K562 (cell line): ENCODE measurements around the gene FBN3. TPM values are rescaled to one million over a fixed set of nuclear protein-coding genes. Genes with fewer than 3 reads are reported as not detected.

Experiments
- ARID2 ChIP-seq: fragments of 450-650 bp; IDR thresholded peaks from 2 replicates; pipeline ENCODE4 v1.6.1; 2017; ENCODE audit warnings: antibody characterized with exemption, mild to moderate bottlenecking
- CBX5 ChIP-seq: IDR thresholded peaks from 2 replicates; pipeline ENCODE4 v1.6.1; 2014; ENCODE audit warnings: low read depth, borderline replicate concordance
- ETS2 ChIP-seq: IDR thresholded peaks from 2 replicates; pipeline ENCODE4 v1.6.1; 2016; ENCODE audit warnings: borderline replicate concordance, missing genetic modification characterization, mild to moderate bottlenecking, moderate library complexity, missing compliant biosample characterization; ENCODE audit not compliant: poor library complexity, severe bottlenecking
- GATAD2B ChIP-seq: fragments of 450-650 bp; IDR thresholded peaks from 2 replicates; pipeline ENCODE4 v1.6.1; 2017; ENCODE audit warnings: mild to moderate bottlenecking, borderline replicate concordance
- HLTF ChIP-seq: fragments of 450-650 bp; IDR thresholded peaks from 2 replicates; pipeline ENCODE4 v1.6.1; 2016
- HNRNPH1 ChIP-seq: fragments of 200-400 bp; formaldehyde crosslinking; optimal IDR thresholded peaks from 2 replicates; pipeline ENCODE3; 2017; ENCODE audit warnings: low read depth, mild to moderate bottlenecking, low read length, moderate library complexity
- JUN ChIP-seq, 2 experiments: sonication (generic) in 1 of 2; formaldehyde crosslinking in 1 of 2; IDR thresholded peaks; 2 replicates each; pipeline versions ENCODE4 v1.6.1 to v1.8.0; 2012 to 2022; ENCODE audit warnings: borderline replicate concordance in 2 of 2, mild to moderate bottlenecking in 2 of 2, improper control_type of control experiment in 1 of 2, low read depth in 1 of 2, low read length in 1 of 2, missing genetic modification reagents in 1 of 2
- L3MBTL2 ChIP-seq: fragments of 450-650 bp; IDR thresholded peaks from 2 replicates; pipeline ENCODE4 v1.6.1; 2016; ENCODE audit warnings: mild to moderate bottlenecking, moderate library complexity
- NBN ChIP-seq: fragments of 450-650 bp; IDR thresholded peaks from 2 replicates; pipeline ENCODE4 v1.6.1; 2016; ENCODE audit warnings: low read depth, mild to moderate bottlenecking
- PRMT5 ChIP-seq: sonication (generic); formaldehyde crosslinking; IDR thresholded peaks from 2 replicates; pipeline ENCODE4 v1.5.0; 2020; ENCODE audit warnings: missing genetic modification reagents
- RHOXF2B ChIP-seq: fragments of 250-450 bp; sonication (Bioruptor Pico); conservative IDR thresholded peaks from 2 replicates; pipeline ENCODE4 v1.5.1; 2021
- SAFB2 ChIP-seq: fragments of 200-400 bp; formaldehyde crosslinking; IDR thresholded peaks from 2 replicates; pipeline ENCODE4 v1.6.1; 2018; ENCODE audit warnings: borderline replicate concordance, low read length, low read depth, moderate library complexity; ENCODE audit not compliant: severe bottlenecking
- SMAD1 ChIP-seq: fragments of 150-350 bp; IDR thresholded peaks from 2 replicates; pipeline ENCODE4 v1.6.1; 2014; ENCODE audit warnings: low read length, low read depth; ENCODE audit not compliant: partially characterized antibody
- SNIP1 ChIP-seq: fragments of 450-650 bp; IDR thresholded peaks from 2 replicates; pipeline ENCODE4 v1.7.1; 2017; ENCODE audit warnings: low read depth, mild to moderate bottlenecking
- SRF ChIP-seq, 2 experiments: fragments of 250-450, 450-650 bp in 1 of 2; sonication (Bioruptor Pico) in 1 of 2; sonication (generic) in 1 of 2; formaldehyde crosslinking; IDR thresholded peaks; 2 replicates each; pipeline versions ENCODE4 v1.5.0 to v1.5.1; 2020 to 2022; ENCODE audit warnings: mild to moderate bottlenecking in 1 of 2, missing genetic modification reagents in 1 of 2
- TGIF2 ChIP-seq: sonication (generic); formaldehyde crosslinking; IDR thresholded peaks from 2 replicates; pipeline ENCODE4 v1.8.1; 2022; ENCODE audit warnings: mild to moderate bottlenecking, missing genetic modification reagents, moderate library complexity
- ZNF778 ChIP-seq: fragments of 450-650 bp; formaldehyde crosslinking; IDR thresholded peaks from 2 replicates; pipeline ENCODE4 v1.4.0; 2020; ENCODE audit warnings: mild to moderate bottlenecking, moderate library complexity
- polyA plus RNA-seq, 8 experiments: library from polyadenylated mRNA; depleted of rRNA in 4 of 8; stranded (reverse) in 5 of 8; unstranded in 3 of 8; fragments of >200 nt; fragmentation: Nextera tagmentation in 2 of 8; fragmentation: Illumina TruSeq in 1 of 8; extraction: Ambion mirVana in 2 of 8; extraction: Trizol in 1 of 8; gene quantifications; 2 replicates each; pipeline versions ENCODE4 v1.2.1 to v1.2.3, GENCODE V29; 2011 to 2014; ENCODE audit warnings: inconsistent platforms in 1 of 8, missing spikeins in 1 of 8
- total RNA-seq, 7 experiments: library from RNA; depleted of rRNA in 6 of 7; stranded (reverse); fragments of >200 nt in 6 of 7; fragmentation: Illumina TruSeq in 2 of 7; extraction: Trizol in 2 of 7; gene quantifications; 2 replicates each; pipeline versions ENCODE4 v1.2.1 to v1.2.3, GENCODE V29; 2011 to 2021; ENCODE audit warnings: low replicate concordance in 1 of 7
- TF ChIP-seq, protein P1 (sequence below): fragments of 250-450 bp; sonication (Bioruptor Pico); IDR thresholded peaks from 2 replicates; pipeline ENCODE4 v1.8.0; 2021; ENCODE audit warnings: borderline replicate concordance, mild to moderate bottlenecking, moderate library complexity; ENCODE audit not compliant: poor library complexity, severe bottlenecking
- TF ChIP-seq, protein P2 (sequence below): fragments of 250-450 bp; sonication (Bioruptor Pico); IDR thresholded peaks from 2 replicates; pipeline ENCODE4 v1.4.0; 2020; ENCODE audit warnings: mild to moderate bottlenecking
- TF ChIP-seq, protein P3 (sequence below): sonication (generic); formaldehyde crosslinking; IDR thresholded peaks from 2 replicates; pipeline ENCODE4 v1.8.0; 2022; ENCODE audit warnings: missing genetic modification reagents, mild to moderate bottlenecking, borderline replicate concordance
- TF ChIP-seq, protein P4 (sequence below): fragments of 450-650 bp; IDR thresholded peaks from 2 replicates; pipeline ENCODE4 v1.6.1; 2017; ENCODE audit warnings: mild to moderate bottlenecking, moderate library complexity
- TF ChIP-seq, protein P5 (sequence below): fragments of 250-450 bp; sonication (Bioruptor Pico); IDR thresholded peaks from 2 replicates; pipeline ENCODE4 v1.4.0; 2020; ENCODE audit warnings: borderline replicate concordance

The FBN3 gene
- total and polyA plus RNA-seq, 9 of the 15 experiments (the other 6 are each of a cell fraction or from before 2014, with no cell fraction given): under 0.01 to 0.29 (median 0.01) TPM; not detected in 4

DNA sequence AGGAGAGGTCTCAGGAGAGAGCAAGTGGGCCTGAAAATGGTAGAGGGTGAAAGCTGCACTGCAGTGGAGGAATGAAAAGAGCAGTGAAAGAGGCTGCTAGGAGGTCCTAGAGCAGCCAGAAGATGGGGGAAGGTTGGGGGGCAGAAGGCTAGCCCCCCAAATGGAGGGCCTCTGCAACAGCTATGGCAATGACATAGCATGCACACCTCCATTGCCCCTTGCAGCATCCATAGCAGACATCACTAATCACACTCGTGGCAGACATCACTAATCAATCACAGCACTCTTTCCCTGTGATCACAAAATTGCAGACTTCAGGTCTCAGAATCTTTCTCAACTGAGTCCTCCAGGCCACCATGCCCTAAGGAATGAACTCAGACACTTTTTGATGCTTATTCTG lies 74.9 kb downstream of the FBN3 start (continued):
- TF ChIP-seq, protein P1, sequence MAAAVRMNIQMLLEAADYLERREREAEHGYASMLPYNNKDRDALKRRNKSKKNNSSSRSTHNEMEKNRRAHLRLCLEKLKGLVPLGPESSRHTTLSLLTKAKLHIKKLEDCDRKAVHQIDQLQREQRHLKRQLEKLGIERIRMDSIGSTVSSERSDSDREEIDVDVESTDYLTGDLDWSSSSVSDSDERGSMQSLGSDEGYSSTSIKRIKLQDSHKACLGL (CRISPR knock-in tag): no peak
- TF ChIP-seq, protein P2, sequence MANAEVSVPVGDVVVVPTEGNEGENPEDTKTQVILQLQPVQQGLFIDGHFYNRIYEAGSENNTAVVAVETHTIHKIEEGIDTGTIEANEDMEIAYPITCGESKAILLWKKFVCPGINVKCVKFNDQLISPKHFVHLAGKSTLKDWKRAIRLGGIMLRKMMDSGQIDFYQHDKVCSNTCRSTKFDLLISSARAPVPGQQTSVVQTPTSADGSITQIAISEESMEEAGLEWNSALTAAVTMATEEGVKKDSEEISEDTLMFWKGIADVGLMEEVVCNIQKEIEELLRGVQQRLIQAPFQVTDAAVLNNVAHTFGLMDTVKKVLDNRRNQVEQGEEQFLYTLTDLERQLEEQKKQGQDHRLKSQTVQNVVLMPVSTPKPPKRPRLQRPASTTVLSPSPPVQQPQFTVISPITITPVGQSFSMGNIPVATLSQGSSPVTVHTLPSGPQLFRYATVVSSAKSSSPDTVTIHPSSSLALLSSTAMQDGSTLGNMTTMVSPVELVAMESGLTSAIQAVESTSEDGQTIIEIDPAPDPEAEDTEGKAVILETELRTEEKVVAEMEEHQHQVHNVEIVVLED: no peak
- TF ChIP-seq ETS2 (tag) (no peak), CBX5 (peak; percentile 69; the same call in 1 of the 2 replicates), GATAD2B (no peak), JUN (IDR thresholded peaks at IDR 0.05; ENCODE audit: borderline replicate concordance, low read depth, low read length) (peak; percentile 50; the same call in 1 of the 2 replicates), JUN (CRISPR knock-in tag; IDR thresholded peaks at IDR 0.05; ENCODE audit: borderline replicate concordance) (no peak), HNRNPH1 (no peak), L3MBTL2 (peak; percentile 43; the same call in 1 of the 2 replicates), SRF (CRISPR knock-in tag; IDR thresholded peaks at IDR 0.05) (no peak), SAFB2 (no peak), ZNF778 (CRISPR knock-in tag) (no peak), TGIF2 (no peak), PRMT5 (CRISPR knock-in tag) (no peak), ARID2 (no peak), RHOXF2B (CRISPR knock-in tag) (no peak), SMAD1 (no peak), HLTF (peak; percentile 99), NBN (no peak), SNIP1 (no peak)
- TF ChIP-seq, protein P3, sequence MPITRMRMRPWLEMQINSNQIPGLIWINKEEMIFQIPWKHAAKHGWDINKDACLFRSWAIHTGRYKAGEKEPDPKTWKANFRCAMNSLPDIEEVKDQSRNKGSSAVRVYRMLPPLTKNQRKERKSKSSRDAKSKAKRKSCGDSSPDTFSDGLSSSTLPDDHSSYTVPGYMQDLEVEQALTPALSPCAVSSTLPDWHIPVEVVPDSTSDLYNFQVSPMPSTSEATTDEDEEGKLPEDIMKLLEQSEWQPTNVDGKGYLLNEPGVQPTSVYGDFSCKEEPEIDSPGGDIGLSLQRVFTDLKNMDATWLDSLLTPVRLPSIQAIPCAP (CRISPR knock-in tag): no peak
- TF ChIP-seq, protein P4, sequence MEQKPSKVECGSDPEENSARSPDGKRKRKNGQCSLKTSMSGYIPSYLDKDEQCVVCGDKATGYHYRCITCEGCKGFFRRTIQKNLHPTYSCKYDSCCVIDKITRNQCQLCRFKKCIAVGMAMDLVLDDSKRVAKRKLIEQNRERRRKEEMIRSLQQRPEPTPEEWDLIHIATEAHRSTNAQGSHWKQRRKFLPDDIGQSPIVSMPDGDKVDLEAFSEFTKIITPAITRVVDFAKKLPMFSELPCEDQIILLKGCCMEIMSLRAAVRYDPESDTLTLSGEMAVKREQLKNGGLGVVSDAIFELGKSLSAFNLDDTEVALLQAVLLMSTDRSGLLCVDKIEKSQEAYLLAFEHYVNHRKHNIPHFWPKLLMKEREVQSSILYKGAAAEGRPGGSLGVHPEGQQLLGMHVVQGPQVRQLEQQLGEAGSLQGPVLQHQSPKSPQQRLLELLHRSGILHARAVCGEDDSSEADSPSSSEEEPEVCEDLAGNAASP: no peak
- TF ChIP-seq, protein P5, sequence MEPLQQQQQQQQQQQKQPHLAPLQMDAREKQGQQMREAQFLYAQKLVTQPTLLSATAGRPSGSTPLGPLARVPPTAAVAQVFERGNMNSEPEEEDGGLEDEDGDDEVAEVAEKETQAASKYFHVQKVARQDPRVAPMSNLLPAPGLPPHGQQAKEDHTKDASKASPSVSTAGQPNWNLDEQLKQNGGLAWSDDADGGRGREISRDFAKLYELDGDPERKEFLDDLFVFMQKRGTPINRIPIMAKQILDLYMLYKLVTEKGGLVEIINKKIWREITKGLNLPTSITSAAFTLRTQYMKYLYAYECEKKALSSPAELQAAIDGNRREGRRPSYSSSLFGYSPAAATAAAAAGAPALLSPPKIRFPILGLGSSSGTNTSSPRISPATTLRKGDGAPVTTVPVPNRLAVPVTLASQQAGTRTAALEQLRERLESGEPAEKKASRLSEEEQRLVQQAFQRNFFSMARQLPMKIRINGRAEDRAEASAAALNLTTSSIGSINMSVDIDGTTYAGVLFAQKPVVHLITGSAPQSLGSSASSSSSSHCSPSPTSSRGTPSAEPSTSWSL (CRISPR knock-in tag): no peak
